ENCODE results near the gene TAP1.

The TAP1 gene

GRCh38 chr6:32842690-32843089, 10.8 kb downstream of the TAP1 start:
- ChIA-PET POLR2A (no interaction called here), CTCF (interaction anchor here (1.3 to 6.7 kb wide), 7 partner anchors 8 to 43 kb away, joined by 4 to 355 read pairs (median 5); partner anchors contain the start of genes PSMB9 and TAP1)
- no peak overlapping the region for H3K4me3 ChIP-seq (ENCODE audit: low read depth, low read length)
- H3K36me3 ChIP-seq (ENCODE audit: control insufficient read depth in 2 of 2, insufficient read depth in 1 of 2, low read length in 2 of 2), result peaks cover 6 to 20% of the 10 kb centered on the region in 2 experiments; a peak in 2 of 3 replicates
- 0 out of 2 replicates have a peak, but pooled peaks cover 3% of the 10 kb centered on the region for H3K4me1 ChIP-seq (ENCODE audit: control insufficient read depth, insufficient read depth, low read length)
- TF ChIP-seq ZNF473 (tag by site-specific recombination; IDR thresholded peaks at IDR 0.05), result no peak
- TF ChIP-seq ZNF529 (tag by site-specific recombination; IDR thresholded peaks at IDR 0.05; ENCODE audit: insufficient replicate concordance), result no peak
- TF ChIP-seq ZNF311 (tag by site-specific recombination; IDR thresholded peaks at IDR 0.05; ENCODE audit: borderline replicate concordance), result no peak
- no peak for TF ChIP-seq ZSCAN30 (tag by site-specific recombination; IDR thresholded peaks at IDR 0.05)
- TF ChIP-seq ZNF335 (tag by site-specific recombination; conservative IDR thresholded peaks at IDR 0.05), result no peak
- no peak for TF ChIP-seq REST (tag by site-specific recombination; IDR thresholded peaks at IDR 0.05)
- no peak for TF ChIP-seq ZNF292 (tag by site-specific recombination; IDR thresholded peaks at IDR 0.05; ENCODE audit: borderline replicate concordance, low read depth)
- TF ChIP-seq ZNF544 (tag by site-specific recombination; IDR thresholded peaks at IDR 0.05), result no peak
- TF ChIP-seq ZNF514 (tag by site-specific recombination; IDR thresholded peaks at IDR 0.05), result no peak
- TF ChIP-seq PBX3 (CRISPR knock-in tag; IDR thresholded peaks at IDR 0.05), result no peak
- TF ChIP-seq ZNF561 (tag by site-specific recombination; IDR thresholded peaks at IDR 0.05; ENCODE audit: borderline replicate concordance), result no peak
- no peak for TF ChIP-seq ZNF354C (tag by site-specific recombination; IDR thresholded peaks at IDR 0.05; ENCODE audit: borderline replicate concordance, low read depth)
- no peak for TF ChIP-seq ZSCAN23 (tag by site-specific recombination; IDR thresholded peaks at IDR 0.05)
- TF ChIP-seq ZNF677 (tag by site-specific recombination; IDR thresholded peaks at IDR 0.05), result no peak
- TF ChIP-seq SCRT1 (tag by site-specific recombination; IDR thresholded peaks at IDR 0.05; ENCODE audit: borderline replicate concordance), result no peak
- TF ChIP-seq INSM2 (tag by site-specific recombination; IDR thresholded peaks at IDR 0.05), result no peak
- TF ChIP-seq ELK4 (IDR thresholded peaks at IDR 0.05; ENCODE audit: borderline replicate concordance, low read depth, low read length), result no peak
- no peak overlapping the region for H3K27ac ChIP-seq (ENCODE audit: extremely low read depth, low read depth, low read length)
- H3K9me3 ChIP-seq (ENCODE audit: control insufficient read depth, insufficient read depth, low read depth, low read length), result no peaks in the 10 kb centered on the region
